ENCODE results near the gene CD86.

GRCh38 chr3:122079524-122080206 lies 24.5 kb downstream of the CD86 start:
- no peak for TF ChIP-seq CTCF (IDR thresholded peaks at IDR 0.05)
- TF ChIP-seq POLR2AphosphoS5 (IDR thresholded peaks at IDR 0.05; ENCODE audit: low read depth, low read length), result no peak
- TF ChIP-seq SIN3A (IDR thresholded peaks at IDR 0.05; ENCODE audit: borderline replicate concordance, insufficient read depth, low read depth, low read length), result no peak
